IPS-NIHi7 (cell line): ENCODE data around the gene MNAT1.
"Not testable (repeated sequence)": the region's sequence is repeated elsewhere in the genome, so short reads cannot be mapped to it uniquely, and the experiment has no call there.

Experiments used
- DNase-seq: peaks from one replicate; pipeline ENCODE4 v3.0.0; 2012; ENCODE audit warnings: mixed read lengths; ENCODE audit errors: extremely low spot score

MNAT1 gene

GRCh38 chr14:60734465-60735242 lies at the start of gene MNAT1:
Gene MNAT1, plus strand, starts transcription at chr14:60734761. Its CDS starts 102 bp downstream, at chr14:60734863.
- DNase-seq, result peak; percentile 74

GRCh38 chr14:60686865-60687264 lies 47.7 kb upstream of the MNAT1 start:
- no peak for DNase-seq

GRCh38 chr14:60691383-60692113 lies 43.0 kb upstream of the MNAT1 start:
- no peak for DNase-seq

DNA sequence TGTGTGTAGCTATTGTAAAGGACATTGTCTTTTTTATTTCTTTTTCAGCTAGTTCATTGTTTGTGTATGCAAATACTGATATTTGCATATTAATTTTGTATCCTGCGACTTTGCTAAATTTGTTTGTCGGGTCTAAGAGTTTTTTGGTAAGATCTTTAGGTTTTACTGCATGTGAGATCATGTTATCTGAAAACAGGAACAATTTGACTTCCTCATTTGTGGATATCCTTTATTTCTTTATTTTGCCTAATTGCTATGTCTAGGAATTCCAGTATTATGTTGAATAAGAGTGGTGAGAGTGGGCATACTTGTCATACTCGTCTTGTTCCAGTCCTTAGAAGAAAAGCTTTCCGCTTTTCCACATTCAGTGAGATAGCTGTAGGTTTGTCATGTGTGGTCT lies 39.2 kb upstream of the MNAT1 start:
- no peak for DNase-seq

GRCh38 chr14:60700598-60700997 lies 34.0 kb upstream of the MNAT1 start:
- DNase-seq, result no peak

DNA sequence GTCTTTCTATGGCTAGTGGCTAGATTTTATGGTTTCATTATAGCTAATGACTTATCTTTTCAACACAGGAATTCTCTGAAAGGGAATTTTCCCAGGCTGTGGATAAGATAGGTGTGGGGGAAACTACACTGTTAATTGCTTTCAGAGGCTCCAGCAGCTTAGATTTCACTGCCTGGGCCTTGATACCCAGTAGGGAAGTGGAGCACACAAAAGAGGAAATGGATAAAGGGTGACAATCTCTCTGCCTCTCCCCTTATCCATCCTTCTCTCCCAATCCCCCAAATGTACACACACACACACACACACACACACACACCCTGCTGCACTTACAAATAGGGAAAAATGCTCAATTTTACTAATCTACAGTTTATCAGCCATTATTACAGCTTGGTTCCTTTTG lies 29.5 kb upstream of the MNAT1 start:
- DNase-seq, result no peak

GRCh38 chr14:60707858-60708257 lies 26.7 kb upstream of the MNAT1 start:
- DNase-seq, result no peak

- no peak for DNase-seq
Observed at GRCh38 chr14:60710494-60710893, 24.1 kb upstream of the MNAT1 start.

GRCh38 chr14:60713513-60713912 lies 21.0 kb upstream of the MNAT1 start:
- no peak for DNase-seq

GRCh38 chr14:60720391-60720790 lies 14.2 kb upstream of the MNAT1 start:
- no peak for DNase-seq

- no peak for DNase-seq
Observed at GRCh38 chr14:60720962-60721325, 13.6 kb upstream of the MNAT1 start.

DNA sequence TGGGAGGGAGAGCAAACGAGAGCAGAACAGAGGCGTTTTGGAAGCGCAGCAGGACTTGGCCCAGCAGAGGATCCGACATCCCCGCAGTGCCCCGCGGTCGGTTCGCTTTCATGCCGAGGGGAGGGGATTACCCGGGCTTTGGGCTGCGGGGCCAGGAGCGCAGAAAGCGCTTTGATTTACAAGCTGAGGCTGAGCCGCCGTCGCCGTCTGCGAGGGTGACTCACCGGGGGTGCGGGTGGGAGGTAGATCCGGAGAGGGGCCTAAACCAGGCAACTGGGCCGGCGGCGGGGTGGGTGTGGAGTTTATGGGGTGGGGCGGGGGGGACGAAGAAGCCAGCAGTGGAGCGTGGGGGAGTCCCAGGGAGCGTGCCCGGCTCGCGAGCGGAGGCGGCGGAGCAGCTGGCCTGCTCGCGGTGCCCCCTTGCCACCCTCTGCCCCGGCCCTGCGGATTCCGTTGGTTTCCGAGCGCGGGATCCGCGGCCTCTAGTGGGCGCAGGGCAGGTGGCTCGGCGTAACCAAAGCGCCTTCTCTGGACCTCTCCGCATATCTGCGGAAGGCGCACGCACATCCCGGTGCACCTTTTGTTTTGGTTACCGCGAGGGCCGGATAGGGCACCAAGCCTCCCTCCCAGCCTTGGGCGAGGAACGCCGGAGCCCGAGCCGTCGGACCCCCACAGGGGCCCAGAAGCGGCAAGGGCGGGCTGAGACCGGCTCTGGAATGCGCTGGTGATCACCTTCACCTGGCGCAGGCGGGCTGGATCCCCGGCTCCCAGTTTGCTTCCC lies 13.0 kb upstream of the MNAT1 start:
- peak; percentile 77 for DNase-seq

DNA sequence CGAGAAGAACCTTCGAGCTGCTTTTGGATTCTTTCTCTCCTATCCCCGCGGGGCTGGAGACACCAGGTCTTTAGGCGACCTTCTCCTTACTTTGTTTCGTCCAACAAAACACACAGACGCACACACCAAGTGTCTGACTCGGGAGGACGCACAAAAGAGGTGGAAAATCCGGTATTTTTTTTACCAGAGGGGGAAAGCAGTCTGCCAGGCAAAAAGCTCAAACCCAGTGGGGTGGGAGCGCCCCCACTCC lies 12.5 kb upstream of the MNAT1 start:
- DNase-seq, result no peak

- peak; percentile 62 for DNase-seq
Observed at GRCh38 chr14:60722357-60723115, 12.0 kb upstream of the MNAT1 start.

DNA sequence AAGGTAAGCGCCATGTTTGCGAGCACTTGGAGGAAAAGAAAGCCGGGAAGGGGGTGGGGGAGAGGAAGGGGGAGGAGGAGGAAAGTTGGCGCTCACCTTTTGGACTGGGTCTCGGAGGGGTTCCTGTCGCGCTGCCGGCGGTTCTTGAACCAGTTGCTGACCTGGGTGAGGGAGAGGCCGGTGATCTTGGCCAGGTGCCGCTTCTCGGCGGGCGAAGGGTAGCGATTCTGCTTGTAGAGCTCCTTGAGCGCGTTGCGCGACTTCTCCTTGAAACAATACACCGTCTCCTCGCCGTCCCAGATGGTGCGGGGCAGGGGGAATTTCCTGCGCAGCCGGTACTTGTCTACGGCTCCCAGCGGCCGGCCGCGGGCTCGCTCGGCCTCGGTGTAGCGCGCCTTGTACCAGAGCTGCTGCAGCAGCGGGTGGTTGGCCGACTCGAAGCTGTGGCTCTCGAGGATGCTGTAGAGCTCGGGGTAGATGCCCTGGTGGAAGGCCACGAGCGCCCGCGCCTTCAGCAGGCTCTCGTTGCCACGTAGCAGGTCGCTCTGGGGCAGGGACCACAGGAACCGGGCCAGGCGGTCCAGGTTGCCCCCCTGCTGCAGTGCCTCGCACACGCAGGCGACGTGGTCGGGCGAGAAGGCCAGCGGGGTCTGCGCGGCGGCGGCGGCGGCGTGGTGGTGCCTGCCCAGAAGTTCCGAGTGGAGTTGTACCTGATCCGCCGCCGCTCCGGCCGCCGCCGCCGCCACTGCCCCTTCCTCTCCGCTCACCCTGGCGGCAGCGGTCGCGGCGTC lies 11.2 kb upstream of the MNAT1 start:
- peak; percentile 14 for DNase-seq

- DNase-seq, result peak; percentile 88
Observed at GRCh38 chr14:60723907-60724618, 10.5 kb upstream of the MNAT1 start, which contains the start of gene SIX4. Gene SIX4, minus strand, starts transcription at chr14:60724351. Its CDS starts 277 bp downstream, at chr14:60724074.

DNA sequence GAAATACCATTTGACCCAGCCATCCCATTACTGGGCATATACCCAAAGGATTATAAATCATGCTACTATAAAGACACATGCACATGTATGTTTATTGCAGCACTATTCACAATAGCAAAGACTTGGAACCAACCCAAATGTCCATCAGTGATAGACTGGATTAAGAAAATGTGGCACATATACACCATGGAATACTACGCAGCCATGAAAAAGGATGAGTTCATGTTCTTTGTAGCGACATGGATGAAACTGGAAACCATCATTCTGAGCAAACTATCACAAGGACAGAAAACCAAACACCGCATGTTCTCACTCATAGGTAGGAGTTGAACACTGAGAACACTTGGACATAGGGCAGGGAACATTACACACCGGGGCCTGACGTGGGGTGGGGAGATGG lies 3.3 kb upstream of the MNAT1 start:
- DNase-seq, result not testable (repeated sequence)

DNA sequence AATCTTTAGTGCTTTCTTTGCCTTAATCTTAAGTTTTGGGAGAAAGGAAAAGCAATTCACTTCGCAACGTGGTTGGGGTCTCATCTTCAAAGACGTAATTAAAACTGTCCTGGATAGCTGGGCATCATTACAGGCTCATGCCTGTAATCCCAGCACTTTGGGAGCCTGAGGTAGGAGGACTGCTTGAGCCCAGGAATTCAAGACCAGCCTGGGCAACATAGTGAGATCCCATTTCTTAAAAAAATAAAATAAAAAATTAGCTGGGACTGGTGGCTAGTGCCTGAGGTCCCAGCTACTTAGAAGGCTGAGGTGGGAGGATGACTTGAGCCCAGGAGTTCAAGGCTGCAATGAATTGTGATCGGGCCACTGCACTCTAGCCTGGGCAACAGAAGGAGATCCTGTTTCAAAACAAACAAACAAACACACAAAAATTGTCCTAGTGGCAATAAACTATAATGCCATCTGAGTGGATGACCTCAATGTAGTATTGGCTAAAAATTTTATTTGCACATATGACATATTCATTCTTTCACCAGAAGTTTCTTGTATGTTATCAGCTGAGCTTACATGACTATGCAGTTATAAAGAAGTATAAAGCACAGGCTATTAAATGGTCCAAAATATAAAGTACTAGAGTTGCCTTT lies 1.6 kb upstream of the MNAT1 start:
- no peak for DNase-seq

DNA sequence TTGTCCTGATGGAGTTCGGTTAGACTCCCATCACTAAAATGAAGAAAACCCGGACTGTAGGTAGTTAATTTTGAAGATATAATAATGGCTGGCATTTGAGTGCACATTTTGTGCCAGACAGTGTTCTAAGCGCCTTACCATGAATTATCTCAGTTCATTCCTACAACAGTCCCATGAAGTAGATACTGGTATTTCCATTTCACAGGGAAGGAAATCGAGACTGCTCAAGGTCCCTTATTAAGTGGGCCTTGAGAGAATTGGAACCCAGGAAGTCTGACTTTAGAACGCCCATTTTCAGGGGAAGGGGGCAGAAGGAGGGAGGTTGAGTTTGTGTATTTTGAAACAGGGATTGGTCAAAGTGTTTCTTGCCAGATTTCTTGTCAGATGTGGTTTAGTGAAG lies 855 bp downstream of the MNAT1 start:
- no peak for DNase-seq

- DNase-seq, result no peak
Observed at GRCh38 chr14:60736494-60736893, 1.9 kb downstream of the MNAT1 start.
